ENCODE measurements around the gene SIX3. TPM values are rescaled to one million over a fixed set of nuclear protein-coding genes. Genes with fewer than 3 reads are reported as not detected.

Gene SIX3
- polyA plus RNA-seq, 1 of the 3 experiments (the other 2 are of a cell fraction), result 0.58 TPM

GRCh38 chr2:44906972-44907371, 34.5 kb upstream of the SIX3 start:
- POLR2A ChIA-PET, result no interaction called here
- H3K36me3 ChIP-seq (replicated peaks in 1 of 2; ENCODE audit: control insufficient read depth in 1 of 2, insufficient read depth in 2 of 2, low read length in 1 of 2), result no peaks in the 10 kb centered on the region
- no peak for TF ChIP-seq FOXJ3 (CRISPR knock-in tag; IDR thresholded peaks at IDR 0.05)
- no peak for TF ChIP-seq TEAD4 (IDR thresholded peaks at IDR 0.05; ENCODE audit: borderline replicate concordance, insufficient read depth)
- no peak for TF ChIP-seq TAF1 (IDR thresholded peaks at IDR 0.05; ENCODE audit: borderline replicate concordance, low read depth, low read length)
- no peak for TF ChIP-seq FOXM1 (IDR thresholded peaks at IDR 0.05; ENCODE audit: low read depth)
- TF ChIP-seq IRF3 (IDR thresholded peaks at IDR 0.05; ENCODE audit: low read depth, low read length), result no peak
- TF ChIP-seq GATA2 (CRISPR knock-in tag; IDR thresholded peaks at IDR 0.05), result no peak
- TF ChIP-seq PBX3 (IDR thresholded peaks at IDR 0.05), result no peak
- TF ChIP-seq JUND (IDR thresholded peaks at IDR 0.05), result no peak
- no peak for TF ChIP-seq GABPA (IDR thresholded peaks at IDR 0.05; ENCODE audit: low read depth)
- no peak for TF ChIP-seq MEF2A (IDR thresholded peaks at IDR 0.05; ENCODE audit: borderline replicate concordance, low read depth)
- TF ChIP-seq ZBTB33 (IDR thresholded peaks at IDR 0.05; ENCODE audit: borderline replicate concordance, low read depth), result no peak
- no peak for TF ChIP-seq RFX5 (IDR thresholded peaks at IDR 0.05; ENCODE audit: low read length)
- TF ChIP-seq EP300 (IDR thresholded peaks at IDR 0.05; ENCODE audit: borderline replicate concordance in 1 of 2, low read depth in 1 of 2, low read length in 1 of 2), result no peak
- TF ChIP-seq RXRA (IDR thresholded peaks at IDR 0.05; ENCODE audit: borderline replicate concordance, low read depth), result no peak
- TF ChIP-seq CTCF (IDR thresholded peaks at IDR 0.05), result no peak
- TF ChIP-seq USF1 (IDR thresholded peaks at IDR 0.05; ENCODE audit: borderline replicate concordance, low read depth), result no peak
- no peak for TF ChIP-seq YY1 (IDR thresholded peaks at IDR 0.05; ENCODE audit: low read depth)
- TF ChIP-seq RAD21 (IDR thresholded peaks at IDR 0.05; ENCODE audit: low read length), result no peak
- TF ChIP-seq POLR2AphosphoS5 (IDR thresholded peaks at IDR 0.05; ENCODE audit: low read depth, low read length), result no peak
- no peak for TF ChIP-seq REST (IDR thresholded peaks at IDR 0.05; ENCODE audit: low read depth, low read length)

More at GRCh38 chr2:44906972-44907371, 34.5 kb upstream of the SIX3 start:
- no peaks in the 10 kb centered on the region for H4K20me1 ChIP-seq (ENCODE audit: insufficient read depth)
- H3K9me2 ChIP-seq, result no peaks in the 10 kb centered on the region
- no peaks in the 10 kb centered on the region for H3F3A ChIP-seq (replicated peaks; ENCODE audit: insufficient read depth)
- DNase-seq, result no peak
- no peak overlapping the region for H3K4me2 ChIP-seq
- no peaks in the 10 kb centered on the region; the same call in 1 of the 2 replicates for H3K27me3 ChIP-seq (ENCODE audit: insufficient read depth)
- CTCF ChIA-PET, result interaction anchor here (1.1 to 1.5 kb wide), 3 partner anchors 25 to 428 kb away, joined by 3 to 5 read pairs (median 3); no protein-coding TSS in a partner anchor
- WGBS (ENCODE audit: low lambda C conversion rate), result 24% methylated on average over 10 of the region's 10 CpGs
- H3K9ac ChIP-seq, result no peak overlapping the region
- no peak overlapping the region for H2AFZ ChIP-seq (ENCODE audit: low read depth)
- peaks cover 0 to 13% of the 10 kb centered on the region in 2 experiments; a peak in 2 of 4 replicates for H3K4me1 ChIP-seq (ENCODE audit: control insufficient read depth in 1 of 2, insufficient read depth in 2 of 2, low read depth in 1 of 2, low read length in 1 of 2)
- peaks cover 5% of the 10 kb centered on the region; the same call in 1 of the 2 replicates for H3K9me3 ChIP-seq
- no peaks in the 10 kb centered on the region for H3K79me2 ChIP-seq (ENCODE audit: insufficient read depth)
- H3K4me3 ChIP-seq (ENCODE audit: low read depth in 2 of 2, low read length in 1 of 2), result no peak overlapping the region
- no peak overlapping the region for H3K27ac ChIP-seq (ENCODE audit: low read depth in 2 of 2, low read length in 1 of 2)
